GM12891 (cell line): ENCODE measurements around the gene PHC3.

Experiments used
- PAX5 ChIP-seq: IDR thresholded peaks from 2 replicates; pipeline ENCODE4 v1.6.1; 2011; ENCODE audit warnings: low read length, moderate library complexity, mild to moderate bottlenecking; ENCODE audit not compliant: insufficient read depth, severe bottlenecking
- POLR2A ChIP-seq: IDR thresholded peaks from 2 replicates; pipeline ENCODE4 v1.6.1; 2011; ENCODE audit warnings: low read depth, low read length, control low read depth
- POLR2AphosphoS5 ChIP-seq: IDR thresholded peaks from 2 replicates; pipeline ENCODE4 v1.6.1; 2011; ENCODE audit warnings: low read depth, low read length, control low read depth
- POU2F2 ChIP-seq: IDR thresholded peaks from 2 replicates; pipeline ENCODE4 v1.6.1; 2011; ENCODE audit warnings: low read depth, mild to moderate bottlenecking, control low read depth, low read length, moderate library complexity
- SPI1 ChIP-seq: IDR thresholded peaks from 2 replicates; pipeline ENCODE4 v1.6.1; 2011; ENCODE audit warnings: low read depth, low read length, control low read depth
- TAF1 ChIP-seq: IDR thresholded peaks from 2 replicates; pipeline ENCODE4 v1.6.1; 2011; ENCODE audit warnings: low read depth, low read length, control low read depth

- TF ChIP-seq POLR2A: 0 out of 2 replicates have a peak, but pooled peaks have one; percentile 33
- no peak for TF ChIP-seq POLR2AphosphoS5
- no peak for TF ChIP-seq TAF1
- no peak for TF ChIP-seq SPI1
- TF ChIP-seq POU2F2: no peak
- TF ChIP-seq PAX5: no peak
Observed at GRCh38 chr3:170128977-170129431, 52.5 kb downstream of the PHC3 start.
